Small intestine (tissue), 7 donors: ENCODE data around the gene AIP. TPM values are rescaled to one million over a fixed set of nuclear protein-coding genes. Genes with fewer than 3 reads are reported as not detected.
"Not testable (repeated sequence)": the region's sequence is repeated elsewhere in the genome, so short reads cannot be mapped to it uniquely, and the experiment has no call there.

Source experiments
- DNase-seq, 2 donors: peaks; one replicate each; pipeline versions ENCODE4 v3.0.0 to v3.0.0-alpha.2; 2013
- FAIRE-seq: peaks from 2 replicates; lab custom pipeline; 2012; peaks lifted over from hg19 to GRCh38; lab: Jason Lieb, UNC
- H3K27ac ChIP-seq, 3 donors: one replicate each; pipeline ENCODE4 v1.5.1; 2013; ENCODE audit warnings: low read length in 2 of 3, mild to moderate bottlenecking in 2 of 3, control low read depth in 1 of 3, inconsistent platforms in 1 of 3, low read depth in 1 of 3, moderate library complexity in 1 of 3
- H3K27me3 ChIP-seq, 3 donors: one replicate each; pipeline ENCODE4 v1.6.1; 2013; ENCODE audit warnings: low read length in 3 of 3, inconsistent platforms in 1 of 3; ENCODE audit not compliant: control insufficient read depth in 3 of 3, insufficient read depth in 3 of 3
- H3K36me3 ChIP-seq, 3 donors: one replicate each; pipeline ENCODE4 v1.6.1; 2013; ENCODE audit warnings: low read length in 3 of 3, inconsistent platforms in 1 of 3, low read depth in 1 of 3, mild to moderate bottlenecking in 1 of 3, moderate library complexity in 1 of 3; ENCODE audit not compliant: control insufficient read depth in 3 of 3, insufficient read depth in 2 of 3
- H3K4me1 ChIP-seq, 3 donors: one replicate each; pipeline ENCODE4 v1.6.1; 2013; ENCODE audit warnings: low read length in 2 of 3, inconsistent platforms in 1 of 3, low read depth in 1 of 3, mild to moderate bottlenecking in 1 of 3, moderate library complexity in 1 of 3; ENCODE audit not compliant: control insufficient read depth in 3 of 3, insufficient read depth in 2 of 3
- H3K4me3 ChIP-seq, 3 donors: one replicate each; pipeline ENCODE4 v1.5.1; 2013; ENCODE audit warnings: low read length in 3 of 3, control low read depth in 1 of 3, inconsistent platforms in 1 of 3, low read depth in 1 of 3, mild to moderate bottlenecking in 1 of 3, moderate library complexity in 1 of 3
- H3K9me3 ChIP-seq, 2 donors: one replicate each; pipeline ENCODE4 v1.6.1; 2013; ENCODE audit warnings: low read depth in 1 of 2, low read length in 1 of 2; ENCODE audit not compliant: control insufficient read depth in 2 of 2, insufficient read depth in 1 of 2
- WGBS, 3 donors: extraction: QIAGEN DNeasy Blood & Tissue Kit; methylation state at CpG; one replicate each; pipeline ENCODE4 v1.1.7; 2013; 5-methylcytosine and 5-hydroxymethylcytosine counted together
- polyA plus RNA-seq, 4 donors: library from polyadenylated mRNA; stranded (reverse) in 3 of 4; unstranded in 1 of 4; fragments of 200-250 nt in 3 of 4; fragments of 120-200 nt in 1 of 4; gene quantifications; one replicate each; pipeline versions ENCODE4 v1.2.1 to v1.2.3, GENCODE V29; 2013
- donor health status: healthy with polysubstance abuse.
- donor health status: control.
- donor health status: control.
- donor health status: Bipolar disorder and iron deficiency.
- donor health status: healthy.

AIP gene
- polyA plus RNA-seq, 4 donors, result 45.7 to 102 (median 79.6) TPM

DNA sequence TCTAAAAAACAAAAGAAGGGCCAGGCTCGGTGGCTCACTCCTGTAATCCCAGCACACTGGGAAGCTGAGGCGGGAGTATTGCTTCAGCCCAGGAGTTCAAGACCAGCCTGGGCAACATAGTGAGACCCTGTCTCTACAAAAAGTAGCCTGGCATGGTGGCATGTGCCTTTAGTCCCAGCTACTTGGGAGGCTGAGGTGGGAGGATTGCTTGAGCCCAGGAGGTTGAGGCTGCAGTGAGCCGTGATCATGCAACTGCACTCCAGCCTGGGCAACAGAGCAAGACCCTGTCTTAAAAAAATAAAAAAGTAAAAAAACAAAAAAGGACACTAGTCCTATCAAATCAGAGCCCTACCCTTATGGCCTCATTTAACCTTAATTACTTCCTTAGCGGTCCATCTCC lies 28.7 kb downstream of the AIP start:
- not testable (repeated sequence) for H3K9me3 ChIP-seq, DNase-seq, H3K27ac ChIP-seq, FAIRE-seq, H3K4me3 ChIP-seq, H3K27me3 ChIP-seq
- Histone ChIP-seq H3K36me3 (peaks cover 0 to 11% (median 0%) of the 10 kb centered on the region in 3 donors), H3K4me1 (peaks cover 2 to 39% (median 6%) of the 10 kb centered on the region in 3 donors)
- WGBS, 3 donors, result 87 to 90% (median 90%) methylated on average over 4 of the region's 4 CpGs

GRCh38 chr11:67514116-67514515 lies 31.3 kb downstream of the AIP start:
- no peak for FAIRE-seq
- H3K27me3 ChIP-seq, result no peaks in the 10 kb centered on the region
- no peaks in the 10 kb centered on the region for H3K9me3 ChIP-seq
- 80 to 88% (median 83%) methylated on average over 7 of the region's 7 CpGs for WGBS, 3 donors
- no peak for DNase-seq
- no peak overlapping the region for H3K4me3 ChIP-seq
- no peak overlapping the region for H3K27ac ChIP-seq
- H3K36me3 ChIP-seq, result no peaks in the 10 kb centered on the region
- H3K4me1 ChIP-seq, result peaks cover 0 to 23% (median 2%) of the 10 kb centered on the region in 3 donors

DNA sequence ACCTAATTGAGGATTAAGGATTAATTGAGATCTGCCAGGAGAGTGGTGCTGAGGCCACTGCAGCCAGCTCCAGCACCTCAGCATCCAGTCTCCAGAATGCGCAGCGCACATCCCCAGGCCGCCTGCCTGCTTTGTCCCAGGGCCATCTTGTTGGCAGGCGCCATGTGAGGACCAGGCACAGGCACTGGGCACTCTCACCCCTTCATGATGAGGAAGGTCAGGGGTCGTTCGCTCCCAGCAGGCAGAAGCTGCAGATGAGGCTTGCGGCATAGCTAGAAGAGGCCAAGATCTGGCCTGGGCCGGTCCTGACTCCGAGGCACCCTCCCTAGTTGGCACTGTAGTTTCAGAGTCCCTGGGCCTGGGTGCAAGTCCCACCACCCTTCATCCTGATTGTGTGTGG lies 34.0 kb downstream of the AIP start:
- FAIRE-seq (no peak), DNase-seq (no peak)
- WGBS, 3 donors, result 94 to 96% (median 95%) methylated on average over 9 of the region's 9 CpGs
- Histone ChIP-seq H3K27ac (no peak overlapping the region), H3K4me1 (no peaks in the 10 kb centered on the region), H3K4me3 (no peak overlapping the region), H3K27me3 (no peaks in the 10 kb centered on the region), H3K36me3 (no peaks in the 10 kb centered on the region), H3K9me3 (no peaks in the 10 kb centered on the region)

- DNase-seq, result no peak
- no peak for FAIRE-seq
- 81 to 90% (median 88%) methylated on average over 10 of the region's 10 CpGs for WGBS, 3 donors
Observed at GRCh38 chr11:67517784-67518552, 35.1 kb downstream of the AIP start.

GRCh38 chr11:67519726-67520125 lies 36.9 kb downstream of the AIP start:
- Histone ChIP-seq H3K4me1 (peaks cover 0 to 9% (median 0%) of the 10 kb centered on the region in 3 donors), H3K27ac (no peak overlapping the region), H3K36me3 (no peaks in the 10 kb centered on the region), H3K9me3 (no peaks in the 10 kb centered on the region), H3K27me3 (no peaks in the 10 kb centered on the region), H3K4me3 (no peak overlapping the region)
- whole genome bisulfite sequencing, 3 donors, result 91 to 96% (median 94%) methylated on average over 32 of the region's 32 CpGs
- no peak for DNase-seq
- FAIRE-seq, result no peak

More at GRCh38 chr11:67517784-67518552, 35.1 kb downstream of the AIP start:
- Histone ChIP-seq H3K4me3 (no peak overlapping the region), H3K4me1 (no peaks in the 10 kb centered on the region), H3K36me3 (no peaks in the 10 kb centered on the region), H3K27me3 (no peaks in the 10 kb centered on the region), H3K9me3 (no peaks in the 10 kb centered on the region), H3K27ac (no peak overlapping the region)

GRCh38 chr11:67520856-67521824 lies 38.3 kb downstream of the AIP start:
- Histone ChIP-seq H3K27me3 (no peaks in the 10 kb centered on the region), H3K4me3 (no peak overlapping the region), H3K27ac (no peak overlapping the region), H3K4me1 (peaks cover 0 to 17% (median 4%) of the 10 kb centered on the region in 3 donors), H3K36me3 (no peaks in the 10 kb centered on the region), H3K9me3 (no peaks in the 10 kb centered on the region)
- no peak for DNase-seq
- WGBS, 3 donors, result 91 to 94% (median 91%) methylated on average over 16 of the region's 16 CpGs
- FAIRE-seq, result no peak

DNA sequence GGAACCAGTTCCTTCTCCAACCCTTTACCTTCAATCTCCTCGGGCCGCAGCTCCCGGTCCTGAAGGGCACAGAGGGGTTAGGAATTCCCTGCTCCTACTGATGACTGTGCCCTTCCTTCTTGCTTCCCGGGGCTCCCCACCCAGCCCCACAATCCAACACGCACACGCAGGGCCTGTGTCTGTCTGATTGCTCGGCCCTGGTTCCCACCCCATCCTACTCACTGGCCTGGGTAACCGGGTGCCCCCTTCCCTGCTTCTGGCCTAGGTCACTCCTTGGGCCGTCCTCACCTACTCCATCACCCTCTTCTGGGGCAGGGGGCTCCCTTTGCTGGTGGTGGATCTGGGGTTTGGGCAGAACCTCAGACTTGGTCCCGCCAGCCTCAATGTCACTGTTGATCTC lies 39.1 kb downstream of the AIP start:
- Histone ChIP-seq H3K36me3 (no peaks in the 10 kb centered on the region), H3K27ac (no peak overlapping the region), H3K27me3 (no peaks in the 10 kb centered on the region), H3K9me3 (no peaks in the 10 kb centered on the region), H3K4me3 (no peak overlapping the region), H3K4me1 (peaks cover 0 to 17% (median 4%) of the 10 kb centered on the region in 3 donors)
- WGBS, 3 donors, result 81 to 88% (median 82%) methylated on average over 10 of the region's 10 CpGs
- no peak for FAIRE-seq
- no peak for DNase-seq

DNA sequence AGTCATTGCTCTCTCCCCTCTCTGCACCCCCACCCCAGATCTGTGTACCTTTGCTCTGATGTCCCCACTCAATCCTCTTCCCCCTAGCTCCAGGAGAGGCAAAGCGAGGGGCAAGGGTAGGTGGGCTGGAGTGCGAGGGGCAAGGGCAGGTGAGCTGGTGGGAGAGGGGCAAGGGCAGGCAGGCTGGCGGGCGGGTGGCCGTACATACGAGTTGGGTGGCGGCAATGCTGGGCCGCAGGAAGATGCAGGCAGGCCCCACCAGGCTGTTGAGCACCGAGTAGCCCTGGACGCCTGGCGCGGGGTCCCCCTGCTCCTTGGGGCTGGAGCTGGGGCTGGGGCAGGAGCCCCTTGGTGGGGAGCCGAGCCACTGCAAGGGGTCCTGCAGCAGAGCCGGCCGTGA lies 39.5 kb downstream of the AIP start:
- 89 to 96% (median 95%) methylated on average over 14 to 15 of the region's 15 CpGs for WGBS, 3 donors

More for the DNA sequence above, 39.5 kb downstream of the AIP start:
- no peak overlapping the region for H3K27ac ChIP-seq
- no peaks in the 10 kb centered on the region for H3K9me3 ChIP-seq
- DNase-seq, result no peak
- H3K27me3 ChIP-seq, result no peaks in the 10 kb centered on the region
- no peak for FAIRE-seq
- H3K4me3 ChIP-seq, result no peak overlapping the region
- H3K4me1 ChIP-seq, result peaks cover 0 to 17% (median 4%) of the 10 kb centered on the region in 3 donors
- H3K36me3 ChIP-seq, result no peaks in the 10 kb centered on the region
